CD4-positive, alpha-beta T cell treated with Interleukin-15 for 4 hours (primary cell): ENCODE data around the gene SH3RF3.

Experiments
- DNase-seq: peaks from one replicate; pipeline ENCODE4 v3.0.0-alpha.2; 2020; ENCODE audit warnings: low spot score

The SH3RF3 gene

GRCh38 chr2:109454304-109454703, 325.3 kb downstream of the SH3RF3 start:
- no peak for DNase-seq

- DNase-seq = no peak
Observed at GRCh38 chr2:109454765-109455394, 325.9 kb downstream of the SH3RF3 start.

GRCh38 chr2:109455731-109456691, 327.0 kb downstream of the SH3RF3 start:
- DNase-seq = no peak

GRCh38 chr2:109456776-109457175, 327.8 kb downstream of the SH3RF3 start:
- no peak for DNase-seq

GRCh38 chr2:109457366-109457765, 328.4 kb downstream of the SH3RF3 start:
- no peak for DNase-seq

GRCh38 chr2:109457794-109458193, 328.8 kb downstream of the SH3RF3 start:
- DNase-seq = no peak

- no peak for DNase-seq
Observed at GRCh38 chr2:109458512-109458911, 329.5 kb downstream of the SH3RF3 start.

- no peak for DNase-seq
Observed at GRCh38 chr2:109459485-109459884, 330.5 kb downstream of the SH3RF3 start.

- DNase-seq = no peak
Observed at GRCh38 chr2:109460553-109461324, 331.7 kb downstream of the SH3RF3 start.

GRCh38 chr2:109463236-109463635, 334.2 kb downstream of the SH3RF3 start:
- no peak for DNase-seq

GRCh38 chr2:109463891-109464290, 334.9 kb downstream of the SH3RF3 start:
- DNase-seq = no peak

GRCh38 chr2:109466674-109467575, 337.9 kb downstream of the SH3RF3 start:
- no peak for DNase-seq

GRCh38 chr2:109467701-109468100, 338.7 kb downstream of the SH3RF3 start:
- DNase-seq = no peak

GRCh38 chr2:109468893-109469292, 339.9 kb downstream of the SH3RF3 start:
- DNase-seq = no peak

GRCh38 chr2:109471658-109472057, 342.7 kb downstream of the SH3RF3 start:
- no peak for DNase-seq

GRCh38 chr2:109472331-109472959, 343.4 kb downstream of the SH3RF3 start:
- DNase-seq = no peak

- DNase-seq = no peak
Observed at GRCh38 chr2:109472974-109473373, 344.0 kb downstream of the SH3RF3 start.

GRCh38 chr2:109473616-109474318, 344.8 kb downstream of the SH3RF3 start:
- no peak for DNase-seq

- DNase-seq = no peak
Observed at GRCh38 chr2:109474319-109474825, 345.4 kb downstream of the SH3RF3 start.
